ENCODE measurements around the gene ACAD11. TPM values are rescaled to one million over a fixed set of nuclear protein-coding genes. Genes with fewer than 3 reads are reported as not detected.

Gene ACAD11
- total RNA-seq, 4 donors from 2014 or later: 3.9 to 20.4 (median 7.0) TPM

- H3K27ac ChIP-seq: no peak overlapping the region
- peaks cover 0 to 32% (median 11%) of the 10 kb centered on the region in 3 donors for H3K4me1 ChIP-seq
- intact Hi-C loops (cut with DNase I): no loop called here
- TF ChIP-seq CTCF (IDR thresholded peaks at IDR 0.05) (no peak), POLR2A (IDR thresholded peaks at IDR 0.05) (no peak)
- 57 to 64% methylated on average over 3 of the region's 3 CpGs for WGBS, 2 donors
- peaks cover 0 to 11% (median 0%) of the 10 kb centered on the region in 3 donors for H3K36me3 ChIP-seq
- no peak overlapping the region for H3K4me3 ChIP-seq
- no peaks in the 10 kb centered on the region for H3K9me3 ChIP-seq
- DNase-seq: no peak
- H3K27me3 ChIP-seq: no peaks in the 10 kb centered on the region
Measured at GRCh38 chr3:132665230-132665745, 5.7 kb upstream of the ACAD11 start.

DNA sequence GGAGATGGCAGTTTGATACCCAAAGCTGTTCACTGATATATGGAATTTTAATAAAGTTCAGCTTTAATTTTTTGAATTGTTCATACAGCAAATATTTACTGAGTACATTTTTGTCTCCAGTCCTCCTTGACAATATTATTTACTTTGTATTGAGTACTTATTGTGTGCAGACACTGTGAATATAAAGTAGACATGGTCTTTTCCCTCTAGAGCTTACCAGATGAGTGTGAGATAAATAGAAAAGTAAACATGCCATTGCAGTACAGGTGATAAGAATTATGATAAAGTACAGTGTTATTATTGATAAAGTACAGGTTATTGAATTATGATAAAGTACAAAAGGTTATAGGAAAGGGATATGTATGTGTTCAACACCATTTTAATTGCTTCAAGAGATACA, 2.6 kb upstream of the ACAD11 start:
- no peak overlapping the region for H3K27ac ChIP-seq
- no peaks in the 10 kb centered on the region for H3K27me3 ChIP-seq
- TF ChIP-seq CTCF (IDR thresholded peaks at IDR 0.05): no peak
- TF ChIP-seq POLR2A (IDR thresholded peaks at IDR 0.05): no peak
- no peak for DNase-seq
- peaks cover 0 to 51% (median 20%) of the 10 kb centered on the region in 3 donors for H3K4me1 ChIP-seq
- H3K4me3 ChIP-seq: peak overlapping the region in 1 of 4 donors; percentile 71
- intact Hi-C loops (cut with DNase I): no loop called here
- H3K9me3 ChIP-seq: no peaks in the 10 kb centered on the region
- H3K36me3 ChIP-seq: no peaks in the 10 kb centered on the region

DNA sequence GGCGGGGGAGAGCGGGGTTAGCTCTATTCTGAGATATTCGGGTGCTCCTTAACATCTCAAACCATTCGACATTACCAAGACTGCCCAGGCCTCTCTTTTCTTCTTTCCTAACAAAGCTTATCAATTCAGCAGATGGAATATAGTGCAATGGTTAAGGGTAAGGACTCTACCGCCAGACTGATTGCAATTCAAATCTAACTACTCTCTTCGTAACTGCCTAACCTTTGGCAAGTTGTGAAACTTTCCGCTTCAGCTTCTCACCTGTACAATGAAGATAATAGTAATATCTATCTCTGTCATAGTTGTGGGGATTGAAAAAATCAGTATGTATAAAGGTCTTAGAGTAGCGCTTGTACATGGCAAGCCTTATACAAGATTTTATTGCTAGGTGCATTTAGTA, 1.5 kb upstream of the ACAD11 start:
- H3K27me3 ChIP-seq: no peaks in the 10 kb centered on the region
- H3K4me3 ChIP-seq: peak overlapping the region; percentile 71 to 92 (median 84)
- intact Hi-C loops (cut with DNase I): no loop called here
- no peaks in the 10 kb centered on the region for H3K9me3 ChIP-seq
- peak overlapping the region in 3 of 4 donors; percentile 91 to 97 (median 95) for H3K27ac ChIP-seq
- H3K4me1 ChIP-seq: peaks cover 0 to 51% (median 20%) of the 10 kb centered on the region in 3 donors
- WGBS, 2 donors: 9 to 14% methylated on average over 8 of the region's 8 CpGs
- no peak for DNase-seq
- H3K36me3 ChIP-seq: no peaks in the 10 kb centered on the region
- TF ChIP-seq POLR2A (IDR thresholded peaks at IDR 0.05) (no peak), CTCF (IDR thresholded peaks at IDR 0.05) (no peak)

DNA sequence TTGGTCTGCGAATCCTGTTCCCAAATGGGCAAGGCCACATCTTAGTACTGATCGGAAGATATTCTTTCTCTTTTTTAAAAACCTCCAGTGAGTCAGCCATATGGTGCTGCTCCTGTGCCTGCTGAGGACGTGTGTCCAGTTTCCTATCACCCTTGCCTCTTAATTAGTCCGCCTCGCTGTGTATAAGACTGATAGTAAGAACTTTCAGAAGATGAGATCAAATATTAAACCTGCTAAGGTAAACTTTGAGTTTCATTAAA, 1.1 kb upstream of the ACAD11 start:
- no peaks in the 10 kb centered on the region for H3K9me3 ChIP-seq
- peak overlapping the region; percentile 71 to 92 (median 84) for H3K4me3 ChIP-seq
- peak overlapping the region; percentile 87 to 97 (median 93) for H3K27ac ChIP-seq
- no peak for DNase-seq
- no peaks in the 10 kb centered on the region for H3K27me3 ChIP-seq
- WGBS, 2 donors: 0% methylated on average over 3 to 5 of the region's 5 CpGs
- H3K36me3 ChIP-seq: no peaks in the 10 kb centered on the region
- H3K4me1 ChIP-seq: peaks cover 0 to 54% (median 20%) of the 10 kb centered on the region in 3 donors
- intact Hi-C loops (cut with DNase I): no loop called here
- TF ChIP-seq CTCF (IDR thresholded peaks at IDR 0.05): no peak
- no peak for TF ChIP-seq POLR2A (IDR thresholded peaks at IDR 0.05)

GRCh38 chr3:132660052-132660810, 622 bp upstream of the ACAD11 start, which contains the start of gene UBA5:
Gene UBA5, plus strand, starts transcription at chr3:132660329. Its CDS starts 209 bp downstream, at chr3:132660538.
- no peak for DNase-seq
- no peaks in the 10 kb centered on the region for H3K9me3 ChIP-seq
- H3K36me3 ChIP-seq: no peaks in the 10 kb centered on the region
- H3K4me3 ChIP-seq: peak within 1 kb of the TSS; percentile 71 to 92 (median 84)
- no peaks in the 10 kb centered on the region for H3K27me3 ChIP-seq
- WGBS, 2 donors: 0% methylated on average over 3 to 8 of the region's 64 CpGs
- TF ChIP-seq CTCF (IDR thresholded peaks at IDR 0.05) (no peak), POLR2A (IDR thresholded peaks at IDR 0.05) (peak in 1 of 4 donors; percentile 40)
- H3K27ac ChIP-seq: peak within 1 kb of the TSS; percentile 87 to 97 (median 93)
- peaks cover 0 to 57% (median 20%) of the 10 kb centered on the region in 3 donors for H3K4me1 ChIP-seq
- intact Hi-C loops (cut with DNase I): no loop called here
